Activated T-helper 1 cell treated with anti-CD3 and anti-CD28 coated beads, Interleukin-12 subunit alpha, Interleukin-12 subunit beta, Interleukin-2, Interleukin-4 antibody, amounts not matched to agents 30 ng/mL and 10 ng/mL and 1 ng/mL, durations not matched to agents 14 hours and 24 hours and 36 hours (primary cell): ENCODE data around the gene RPRD1B. TPM values are rescaled to one million over a fixed set of nuclear protein-coding genes. Genes with fewer than 3 reads are reported as not detected.
"Not testable (repeated sequence)": the region's sequence is repeated elsewhere in the genome, so short reads cannot be mapped to it uniquely, and the experiment has no call there.

ENCODE experiments used
- DNase-seq: peaks from one replicate; pipeline ENCODE4 v3.0.0; 2021; ENCODE audit warnings: low spot score
- H3K27ac Mint-ChIP-seq: one replicate; pipeline ENCODE4 v1.8.0; 2021; ENCODE audit warnings: mild to moderate bottlenecking, mixed read lengths
- H3K27me3 Mint-ChIP-seq: one replicate; pipeline ENCODE4 v1.8.0; 2022; ENCODE audit warnings: mild to moderate bottlenecking, moderate library complexity, mixed read lengths; ENCODE audit not compliant: insufficient read depth
- H3K36me3 Mint-ChIP-seq: one replicate; pipeline ENCODE4 v1.8.0; 2021; ENCODE audit warnings: low read depth, mixed read lengths
- H3K4me1 Mint-ChIP-seq: one replicate; pipeline ENCODE4 v1.8.0; 2021; ENCODE audit warnings: low read depth, mixed read lengths
- H3K4me3 Mint-ChIP-seq: one replicate; pipeline ENCODE4 v1.8.0; 2021; ENCODE audit warnings: mild to moderate bottlenecking, moderate library complexity, mixed read lengths
- H3K9me3 Mint-ChIP-seq: one replicate; pipeline ENCODE4 v1.8.0; 2021; ENCODE audit warnings: mixed read lengths
- intact Hi-C: fragments of 100-400 bp; cut with micrococcal nuclease; formaldehyde crosslinking; loops from one replicate; pipeline ENCODE4 v1.15.1; 2024
- total RNA-seq: library from RNA; stranded (reverse); gene quantifications from 2 replicates; pipeline ENCODE4 v1.2.3, GENCODE V29; 2022

Gene RPRD1B
- total RNA-seq, 1 donor from 2014 or later: 48.8 TPM

- Mint-ChIP-seq H3K36me3 (peaks cover 38% of the 10 kb centered on the region), H3K9me3 (no peaks in the 10 kb centered on the region), H3K27me3 (no peaks in the 10 kb centered on the region), H3K4me1 (peaks cover 20% of the 10 kb centered on the region), H3K27ac (no peak overlapping the region), H3K4me3 (no peak overlapping the region)
- intact Hi-C loops: loop anchor here (10.0 kb wide), 1 partner anchor 833 kb away; the partner anchor contains the start of genes MROH8 and RPN2
- no peak for DNase-seq
Measured at GRCh38 chr20:38007526-38007925, 26.0 kb upstream of the RPRD1B start.

DNA sequence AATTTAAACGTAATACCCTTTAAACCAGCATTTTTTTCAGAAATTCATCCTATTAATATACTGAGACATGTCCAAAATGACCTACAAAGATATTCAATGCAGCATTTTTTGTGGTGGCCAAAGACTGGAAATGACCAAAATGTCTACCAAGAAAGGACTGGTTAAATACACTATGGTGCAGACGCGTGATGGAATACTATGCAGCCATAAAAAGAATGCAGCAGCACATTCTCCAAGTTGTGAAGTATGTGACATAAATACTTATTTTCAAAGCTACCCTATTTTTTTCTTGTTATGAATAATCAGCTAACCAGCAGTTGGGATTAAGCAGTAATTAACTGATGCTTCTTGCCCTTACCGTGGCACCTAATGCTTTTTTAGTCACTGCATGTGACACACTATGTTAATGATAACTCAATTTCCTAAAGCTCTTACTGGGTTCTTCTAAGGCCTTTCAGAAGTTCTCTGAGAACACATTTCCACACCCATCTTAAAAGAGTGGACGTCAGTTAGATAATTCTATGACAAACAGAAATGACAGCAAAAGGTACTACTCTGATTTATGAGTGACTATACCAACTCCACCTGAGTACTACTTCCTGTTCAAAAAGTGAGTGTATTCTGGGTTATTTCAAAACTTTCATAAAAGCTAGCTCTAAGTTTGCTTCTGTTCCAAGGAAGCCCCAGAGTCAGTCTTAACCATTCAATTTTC is 25.2 kb upstream of the RPRD1B start:
- H3K27me3 Mint-ChIP-seq: no peaks in the 10 kb centered on the region
- no peak overlapping the region for H3K27ac Mint-ChIP-seq
- no peak for DNase-seq
- peaks cover 42% of the 10 kb centered on the region for H3K36me3 Mint-ChIP-seq
- no peak overlapping the region for H3K4me3 Mint-ChIP-seq
- intact Hi-C loops: loop anchor here (10.0 kb wide), 1 partner anchor 834 kb away; the partner anchor contains the start of genes MROH8 and RPN2
- H3K4me1 Mint-ChIP-seq: peaks cover 20% of the 10 kb centered on the region
- H3K9me3 Mint-ChIP-seq: no peaks in the 10 kb centered on the region

DNA sequence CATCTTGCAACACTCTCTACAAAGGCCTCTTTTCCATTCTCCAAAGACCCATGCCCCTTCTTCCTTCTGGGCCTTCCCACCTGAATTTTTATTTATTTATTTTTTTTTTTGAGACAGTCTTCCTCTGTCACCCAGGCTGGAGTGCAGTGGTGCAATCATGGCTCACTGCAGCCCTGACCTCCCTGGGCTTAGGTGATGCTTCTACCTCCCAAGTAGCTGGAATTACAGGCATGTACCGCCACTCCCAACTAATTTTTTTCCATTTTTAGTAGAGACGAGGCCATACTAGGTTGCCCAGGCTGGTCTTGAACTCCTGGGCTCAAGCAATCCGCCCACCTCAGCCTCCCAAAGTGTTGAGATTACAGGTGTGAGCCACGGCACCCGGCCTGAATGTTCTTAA is 24.1 kb upstream of the RPRD1B start:
- peak overlapping the region; percentile 27 for H3K27ac Mint-ChIP-seq
- not testable (repeated sequence) for H3K9me3 Mint-ChIP-seq, DNase-seq, H3K4me3 Mint-ChIP-seq, H3K27me3 Mint-ChIP-seq
- peaks cover 20% of the 10 kb centered on the region for H3K4me1 Mint-ChIP-seq
- intact Hi-C loops: loop anchor here (10.0 kb wide), 1 partner anchor 835 kb away; the partner anchor contains the start of genes MROH8 and RPN2
- peaks cover 48% of the 10 kb centered on the region for H3K36me3 Mint-ChIP-seq

GRCh38 chr20:38011696-38012095 is 21.9 kb upstream of the RPRD1B start:
- Mint-ChIP-seq H3K36me3 (peaks cover 43% of the 10 kb centered on the region), H3K9me3 (no peaks in the 10 kb centered on the region), H3K27me3 (no peaks in the 10 kb centered on the region), H3K4me1 (peaks cover under 1% of the 10 kb centered on the region), H3K27ac (no peak overlapping the region), H3K4me3 (no peak overlapping the region)
- intact Hi-C loops: no loop called here
- DNase-seq: no peak

GRCh38 chr20:38012332-38012731 is 21.2 kb upstream of the RPRD1B start:
- H3K4me3 Mint-ChIP-seq: no peak overlapping the region
- no peak overlapping the region for H3K27ac Mint-ChIP-seq
- no peaks in the 10 kb centered on the region for H3K4me1 Mint-ChIP-seq
- H3K9me3 Mint-ChIP-seq: peaks cover 4% of the 10 kb centered on the region
- DNase-seq: no peak
- no peaks in the 10 kb centered on the region for H3K27me3 Mint-ChIP-seq
- intact Hi-C loops: no loop called here
- H3K36me3 Mint-ChIP-seq: peaks cover 49% of the 10 kb centered on the region

- Mint-ChIP-seq H3K4me1 (no peaks in the 10 kb centered on the region), H3K36me3 (peaks cover 56% of the 10 kb centered on the region), H3K9me3 (peaks cover 14% of the 10 kb centered on the region), H3K27me3 (no peaks in the 10 kb centered on the region), H3K4me3 (no peak overlapping the region), H3K27ac (no peak overlapping the region)
- intact Hi-C loops: no loop called here
- DNase-seq: no peak
Measured at GRCh38 chr20:38013887-38014286, 19.7 kb upstream of the RPRD1B start.

GRCh38 chr20:38017959-38018358 is 15.6 kb upstream of the RPRD1B start:
- DNase-seq: no peak
- intact Hi-C loops: no loop called here
- Mint-ChIP-seq H3K4me3 (no peak overlapping the region), H3K27me3 (no peaks in the 10 kb centered on the region), H3K27ac (no peak overlapping the region), H3K36me3 (peaks cover 54% of the 10 kb centered on the region), H3K9me3 (peaks cover 21% of the 10 kb centered on the region), H3K4me1 (peaks cover 17% of the 10 kb centered on the region)

DNA sequence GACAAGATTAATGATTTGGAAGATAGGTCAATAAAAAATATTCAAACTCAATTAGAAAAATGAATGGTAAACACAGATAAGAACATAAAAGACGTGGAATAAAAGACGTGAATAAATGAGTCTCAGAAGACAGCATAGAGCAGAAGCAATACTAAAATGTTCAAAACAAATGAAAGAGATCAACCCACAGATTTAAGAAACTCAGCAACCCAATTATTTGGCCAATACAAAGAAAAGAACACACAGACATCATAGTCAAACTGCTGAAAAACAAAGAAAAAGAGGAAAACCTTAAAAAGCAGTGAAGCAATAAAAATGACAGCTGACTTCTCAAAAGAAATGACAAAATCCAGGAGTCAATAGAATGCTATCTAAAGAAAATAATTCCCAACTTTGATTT is 15.2 kb upstream of the RPRD1B start:
- Mint-ChIP-seq H3K4me1 (peaks cover 17% of the 10 kb centered on the region), H3K36me3 (peaks cover 51% of the 10 kb centered on the region), H3K4me3 (no peak overlapping the region), H3K27me3 (no peaks in the 10 kb centered on the region), H3K27ac (no peak overlapping the region), H3K9me3 (peaks cover 21% of the 10 kb centered on the region)
- intact Hi-C loops: no loop called here
- DNase-seq: no peak

- Mint-ChIP-seq H3K4me3 (no peak overlapping the region), H3K36me3 (peaks cover 46% of the 10 kb centered on the region), H3K4me1 (peaks cover 31% of the 10 kb centered on the region), H3K27ac (no peak overlapping the region), H3K27me3 (no peaks in the 10 kb centered on the region), H3K9me3 (peaks cover 21% of the 10 kb centered on the region)
- intact Hi-C loops: no loop called here
- no peak for DNase-seq
Measured at GRCh38 chr20:38021087-38021772, 12.3 kb upstream of the RPRD1B start.

- Mint-ChIP-seq H3K4me3 (no peak overlapping the region), H3K27me3 (no peaks in the 10 kb centered on the region), H3K4me1 (peaks cover 37% of the 10 kb centered on the region), H3K36me3 (peaks cover 35% of the 10 kb centered on the region), H3K9me3 (peaks cover 9% of the 10 kb centered on the region), H3K27ac (no peak overlapping the region)
- intact Hi-C loops: no loop called here
- no peak for DNase-seq
Measured at GRCh38 chr20:38023181-38024001, 10.2 kb upstream of the RPRD1B start.

GRCh38 chr20:38024496-38024895 is 9.1 kb upstream of the RPRD1B start:
- no peak for DNase-seq
- Mint-ChIP-seq H3K27me3 (no peaks in the 10 kb centered on the region), H3K9me3 (peaks cover under 1% of the 10 kb centered on the region), H3K4me3 (no peak overlapping the region), H3K4me1 (peaks cover 48% of the 10 kb centered on the region), H3K27ac (no peak overlapping the region), H3K36me3 (peaks cover 30% of the 10 kb centered on the region)
- intact Hi-C loops: no loop called here

DNA sequence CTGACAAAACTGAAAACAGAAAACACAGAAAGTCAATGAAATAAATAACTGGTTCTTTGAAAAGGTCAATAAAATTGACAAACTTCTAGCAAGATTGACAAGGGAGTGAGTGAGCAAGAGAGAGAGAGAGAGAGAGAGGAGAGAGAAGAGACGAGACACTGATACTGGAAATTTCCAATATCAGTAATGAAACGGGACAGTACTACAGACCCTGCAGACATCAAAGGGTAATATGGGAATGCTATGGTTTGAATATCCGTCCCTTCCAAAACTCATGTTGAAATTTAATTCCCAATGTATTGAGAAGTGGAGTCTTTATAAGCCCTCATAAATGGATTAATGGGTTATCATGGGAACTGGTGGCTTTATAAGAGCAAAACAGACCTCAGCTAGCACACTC is 4.1 kb upstream of the RPRD1B start:
- H3K27ac Mint-ChIP-seq: peak overlapping the region; percentile 14
- no peak for DNase-seq
- H3K9me3 Mint-ChIP-seq: no peaks in the 10 kb centered on the region
- intact Hi-C loops: no loop called here
- H3K4me1 Mint-ChIP-seq: peaks cover 57% of the 10 kb centered on the region
- H3K4me3 Mint-ChIP-seq: no peak overlapping the region
- H3K36me3 Mint-ChIP-seq: peaks cover 21% of the 10 kb centered on the region
- H3K27me3 Mint-ChIP-seq: no peaks in the 10 kb centered on the region
